GM23338 (cell line): Measurements from ENCODE around the gene ROR1. TPM values are rescaled to one million over a fixed set of nuclear protein-coding genes. Genes with fewer than 3 reads are reported as not detected.

Experiments
- ATAC-seq: fragments of 200-7000 bp; cut with Tn5 transposase; 3 replicates; pipeline ENCODE4 v1.9.1; 2020
- DNase-seq: peaks from one replicate; pipeline ENCODE4 v3.0.0-alpha.2; 2015; ENCODE audit warnings: low spot score
- H2AFZ ChIP-seq: fragments of 200-600 bp; sonication (generic); 2 replicates; pipeline ENCODE4 v1.8.0; 2016; ENCODE audit warnings: antibody characterized with exemption, mild to moderate bottlenecking, moderate library complexity
- H3F3A ChIP-seq: fragments of 200-600 bp; sonication (generic); replicated peaks from 2 replicates; pipeline ENCODE4 v1.8.0; 2017; ENCODE audit warnings: antibody characterized with exemption, mixed run types, low read depth
- H3K27ac ChIP-seq: fragments of 200-600 bp; sonication (generic); 2 replicates; pipeline ENCODE4 v1.6.1; 2016; ENCODE audit warnings: low read depth
- H3K27me3 ChIP-seq: fragments of 200-600 bp; sonication (generic); 2 replicates; pipeline ENCODE4 v1.8.0; 2016; ENCODE audit warnings: mild to moderate bottlenecking, mixed run types, moderate library complexity; ENCODE audit not compliant: insufficient read depth
- H3K36me3 ChIP-seq: fragments of 200-600 bp; sonication (generic); 2 replicates; pipeline ENCODE4 v1.8.0; 2016; ENCODE audit warnings: mild to moderate bottlenecking; ENCODE audit not compliant: insufficient read depth
- H3K4me1 ChIP-seq: fragments of 200-600 bp; sonication (generic); 2 replicates; pipeline ENCODE4 v1.8.0; 2016; ENCODE audit warnings: mild to moderate bottlenecking, moderate library complexity; ENCODE audit not compliant: insufficient read depth
- H3K4me2 ChIP-seq: fragments of 200-600 bp; sonication (generic); 2 replicates; pipeline ENCODE4 v1.7.1; 2017; ENCODE audit warnings: mixed run types
- H3K4me3 ChIP-seq: fragments of 200-600 bp; sonication (generic); 2 replicates; pipeline ENCODE4 v1.6.1; 2016; ENCODE audit warnings: mixed run types
- H3K79me2 ChIP-seq: fragments of 200-600 bp; sonication (generic); replicated peaks from 2 replicates; pipeline ENCODE4 v1.8.0; 2017; ENCODE audit warnings: mild to moderate bottlenecking; ENCODE audit not compliant: insufficient read depth
- H3K9me2 ChIP-seq: fragments of 200-600 bp; sonication (generic); 2 replicates; pipeline ENCODE4 v1.8.0; 2017; ENCODE audit not compliant: insufficient read depth
- H4K20me1 ChIP-seq: fragments of 200-600 bp; sonication (generic); replicated peaks from 2 replicates; pipeline ENCODE4 v1.8.0; 2017; ENCODE audit warnings: mild to moderate bottlenecking; ENCODE audit not compliant: insufficient read depth
- H3K27ac Mint-ChIP-seq: 2 replicates; pipeline ENCODE4 v1.8.0; 2020; ENCODE audit warnings: inconsistent platforms, mild to moderate bottlenecking, moderate library complexity, mixed read lengths
- H3K27me3 Mint-ChIP-seq: 3 replicates; pipeline ENCODE4 v1.8.0; 2022; ENCODE audit warnings: low read depth, mild to moderate bottlenecking, moderate library complexity, mixed read lengths, inconsistent platforms; ENCODE audit not compliant: insufficient read depth, poor library complexity
- H3K36me3 Mint-ChIP-seq: 3 replicates; pipeline ENCODE4 v1.8.0; 2021; ENCODE audit warnings: low read depth, mild to moderate bottlenecking, inconsistent platforms, moderate library complexity, mixed read lengths
- H3K4me1 Mint-ChIP-seq: 3 replicates; pipeline ENCODE4 v1.8.0; 2020; ENCODE audit warnings: mild to moderate bottlenecking, inconsistent platforms, mixed read lengths
- H3K4me3 Mint-ChIP-seq: 3 replicates; pipeline ENCODE4 v1.8.0; 2021; ENCODE audit warnings: moderate library complexity, mild to moderate bottlenecking, inconsistent platforms, mixed read lengths
- H3K9me3 Mint-ChIP-seq: 3 replicates; pipeline ENCODE4 v1.8.0; 2020; ENCODE audit warnings: moderate library complexity, mild to moderate bottlenecking, inconsistent platforms, mixed read lengths
- CREB1 ChIP-seq: fragments of 250-450 bp; sonication (Bioruptor Pico); IDR thresholded peaks from 2 replicates; pipeline ENCODE4 v1.5.0; 2020; ENCODE audit warnings: low read depth, mild to moderate bottlenecking, moderate library complexity
- EZH2 ChIP-seq: fragments of 200-600 bp; sonication (generic); IDR thresholded peaks from one replicate; pipeline ENCODE4 v1.8.0; 2017; ENCODE audit warnings: antibody characterized with exemption, mild to moderate bottlenecking, low read depth; ENCODE audit not compliant: unreplicated experiment
- EZH2phosphoT487 ChIP-seq: fragments of 200-600 bp; sonication (generic); IDR thresholded peaks from one replicate; pipeline ENCODE4 v1.8.1; 2018; ENCODE audit warnings: antibody characterized with exemption; ENCODE audit not compliant: unreplicated experiment
- JUNB ChIP-seq: IDR thresholded peaks from one replicate; pipeline ENCODE4 v1.6.1; 2016; ENCODE audit warnings: antibody characterized with exemption; ENCODE audit not compliant: unreplicated experiment
- NANOG ChIP-seq: IDR thresholded peaks from 2 replicates; pipeline ENCODE4 v1.6.1; 2016; ENCODE audit warnings: antibody characterized with exemption, borderline replicate concordance
- POLR2AphosphoS5 ChIP-seq: IDR thresholded peaks from 2 replicates; pipeline ENCODE4 v1.6.1; 2016; ENCODE audit warnings: antibody characterized with exemption, low read depth
- STAT1 ChIP-seq: IDR thresholded peaks from one replicate; pipeline ENCODE4 v1.6.1; 2016; ENCODE audit warnings: antibody characterized with exemption; ENCODE audit not compliant: unreplicated experiment
- ZNF114 ChIP-seq: fragments of 250-450 bp; sonication (Bioruptor Pico); IDR thresholded peaks from 2 replicates; pipeline ENCODE4 v1.5.0; 2020; ENCODE audit warnings: mild to moderate bottlenecking, moderate library complexity
- ZNF331 ChIP-seq: fragments of 250-450 bp; sonication (Bioruptor Pico); IDR thresholded peaks from 2 replicates; pipeline ENCODE4 v1.5.0; 2020; ENCODE audit warnings: low read depth, mild to moderate bottlenecking, moderate library complexity
- polyA plus RNA-seq: library from polyadenylated mRNA; unstranded; fragments of >200 nt; fragmentation: Nextera tagmentation; extraction: Ambion mirVana; gene quantifications from 2 replicates; pipeline ENCODE4 v1.2.1, GENCODE V29; 2016
- total RNA-seq: library from RNA; depleted of rRNA; stranded (reverse); fragments of >200 nt; shearing (Covaris generic); gene quantifications from 2 replicates; pipeline ENCODE4 v1.2.3, GENCODE V29; 2014
- TF ChIP-seq, protein P1 (sequence below): IDR thresholded peaks from one replicate; pipeline ENCODE4 v1.6.1; 2018; ENCODE audit warnings: antibody characterized with exemption; ENCODE audit not compliant: unreplicated experiment
- TF ChIP-seq, protein P2 (sequence below): fragments of 250-450 bp; sonication (Bioruptor Pico); IDR thresholded peaks from 2 replicates; pipeline ENCODE4 v1.5.0; 2020; ENCODE audit warnings: mild to moderate bottlenecking, moderate library complexity
- TF ChIP-seq, protein P3 (sequence below): IDR thresholded peaks from 2 replicates; pipeline ENCODE4 v1.6.1; 2016; ENCODE audit warnings: antibody characterized with exemption
- TF ChIP-seq, protein P4 (sequence below), 2 experiments: fragments of 200-600 bp in 1 of 2; sonication (generic) in 1 of 2; conservative IDR thresholded peaks; 2 replicates each; pipeline versions ENCODE4 v1.5.1 to v1.6.1; 2016 to 2017; ENCODE audit warnings: antibody characterized with exemption in 2 of 2, low read depth in 2 of 2, mild to moderate bottlenecking in 2 of 2, moderate library complexity in 1 of 2

ROR1 gene
- total and polyA plus RNA-seq, 2 experiments from 2014 or later, result 59.7 to 96.0 TPM

DNA sequence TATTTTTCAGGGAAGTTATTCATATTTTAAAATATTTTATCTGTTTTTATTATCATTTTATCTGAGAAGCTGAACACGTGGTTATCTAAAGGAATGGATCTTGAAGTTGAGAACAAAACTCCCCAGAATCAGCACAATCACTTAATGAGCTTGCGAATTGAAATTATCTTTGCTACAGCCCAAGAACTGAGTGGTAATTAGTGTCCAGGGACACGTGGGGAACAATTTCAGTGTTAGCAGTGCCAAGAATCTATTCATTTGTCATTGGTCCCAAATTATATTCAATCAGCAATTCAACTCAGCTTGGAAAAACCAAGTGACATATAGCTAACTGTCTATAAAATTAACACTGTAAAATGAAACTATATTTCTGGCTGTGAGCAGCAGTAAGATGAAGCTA, 232.0 kb downstream of the ROR1 start:
- H3K4me2 ChIP-seq, result no peak overlapping the region
- H3K9me2 ChIP-seq, result no peaks in the 10 kb centered on the region
- ATAC-seq, result no peak
- peaks cover 6% of the 10 kb centered on the region for H3K27me3 Mint-ChIP-seq
- peaks cover 30% of the 10 kb centered on the region for H3K36me3 Mint-ChIP-seq
- DNase-seq, result no peak
- TF ChIP-seq, protein P1, sequence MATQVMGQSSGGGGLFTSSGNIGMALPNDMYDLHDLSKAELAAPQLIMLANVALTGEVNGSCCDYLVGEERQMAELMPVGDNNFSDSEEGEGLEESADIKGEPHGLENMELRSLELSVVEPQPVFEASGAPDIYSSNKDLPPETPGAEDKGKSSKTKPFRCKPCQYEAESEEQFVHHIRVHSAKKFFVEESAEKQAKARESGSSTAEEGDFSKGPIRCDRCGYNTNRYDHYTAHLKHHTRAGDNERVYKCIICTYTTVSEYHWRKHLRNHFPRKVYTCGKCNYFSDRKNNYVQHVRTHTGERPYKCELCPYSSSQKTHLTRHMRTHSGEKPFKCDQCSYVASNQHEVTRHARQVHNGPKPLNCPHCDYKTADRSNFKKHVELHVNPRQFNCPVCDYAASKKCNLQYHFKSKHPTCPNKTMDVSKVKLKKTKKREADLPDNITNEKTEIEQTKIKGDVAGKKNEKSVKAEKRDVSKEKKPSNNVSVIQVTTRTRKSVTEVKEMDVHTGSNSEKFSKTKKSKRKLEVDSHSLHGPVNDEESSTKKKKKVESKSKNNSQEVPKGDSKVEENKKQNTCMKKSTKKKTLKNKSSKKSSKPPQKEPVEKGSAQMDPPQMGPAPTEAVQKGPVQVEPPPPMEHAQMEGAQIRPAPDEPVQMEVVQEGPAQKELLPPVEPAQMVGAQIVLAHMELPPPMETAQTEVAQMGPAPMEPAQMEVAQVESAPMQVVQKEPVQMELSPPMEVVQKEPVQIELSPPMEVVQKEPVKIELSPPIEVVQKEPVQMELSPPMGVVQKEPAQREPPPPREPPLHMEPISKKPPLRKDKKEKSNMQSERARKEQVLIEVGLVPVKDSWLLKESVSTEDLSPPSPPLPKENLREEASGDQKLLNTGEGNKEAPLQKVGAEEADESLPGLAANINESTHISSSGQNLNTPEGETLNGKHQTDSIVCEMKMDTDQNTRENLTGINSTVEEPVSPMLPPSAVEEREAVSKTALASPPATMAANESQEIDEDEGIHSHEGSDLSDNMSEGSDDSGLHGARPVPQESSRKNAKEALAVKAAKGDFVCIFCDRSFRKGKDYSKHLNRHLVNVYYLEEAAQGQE, result no peak
- TF ChIP-seq EZH2phosphoT487 (no peak), JUNB (no peak), STAT1 (no peak), NANOG (no peak), EZH2 (no peak), ZNF114 (CRISPR knock-in tag) (no peak), POLR2AphosphoS5 (no peak), ZNF331 (CRISPR knock-in tag) (no peak), CREB1 (no peak)
- TF ChIP-seq, protein P2, sequence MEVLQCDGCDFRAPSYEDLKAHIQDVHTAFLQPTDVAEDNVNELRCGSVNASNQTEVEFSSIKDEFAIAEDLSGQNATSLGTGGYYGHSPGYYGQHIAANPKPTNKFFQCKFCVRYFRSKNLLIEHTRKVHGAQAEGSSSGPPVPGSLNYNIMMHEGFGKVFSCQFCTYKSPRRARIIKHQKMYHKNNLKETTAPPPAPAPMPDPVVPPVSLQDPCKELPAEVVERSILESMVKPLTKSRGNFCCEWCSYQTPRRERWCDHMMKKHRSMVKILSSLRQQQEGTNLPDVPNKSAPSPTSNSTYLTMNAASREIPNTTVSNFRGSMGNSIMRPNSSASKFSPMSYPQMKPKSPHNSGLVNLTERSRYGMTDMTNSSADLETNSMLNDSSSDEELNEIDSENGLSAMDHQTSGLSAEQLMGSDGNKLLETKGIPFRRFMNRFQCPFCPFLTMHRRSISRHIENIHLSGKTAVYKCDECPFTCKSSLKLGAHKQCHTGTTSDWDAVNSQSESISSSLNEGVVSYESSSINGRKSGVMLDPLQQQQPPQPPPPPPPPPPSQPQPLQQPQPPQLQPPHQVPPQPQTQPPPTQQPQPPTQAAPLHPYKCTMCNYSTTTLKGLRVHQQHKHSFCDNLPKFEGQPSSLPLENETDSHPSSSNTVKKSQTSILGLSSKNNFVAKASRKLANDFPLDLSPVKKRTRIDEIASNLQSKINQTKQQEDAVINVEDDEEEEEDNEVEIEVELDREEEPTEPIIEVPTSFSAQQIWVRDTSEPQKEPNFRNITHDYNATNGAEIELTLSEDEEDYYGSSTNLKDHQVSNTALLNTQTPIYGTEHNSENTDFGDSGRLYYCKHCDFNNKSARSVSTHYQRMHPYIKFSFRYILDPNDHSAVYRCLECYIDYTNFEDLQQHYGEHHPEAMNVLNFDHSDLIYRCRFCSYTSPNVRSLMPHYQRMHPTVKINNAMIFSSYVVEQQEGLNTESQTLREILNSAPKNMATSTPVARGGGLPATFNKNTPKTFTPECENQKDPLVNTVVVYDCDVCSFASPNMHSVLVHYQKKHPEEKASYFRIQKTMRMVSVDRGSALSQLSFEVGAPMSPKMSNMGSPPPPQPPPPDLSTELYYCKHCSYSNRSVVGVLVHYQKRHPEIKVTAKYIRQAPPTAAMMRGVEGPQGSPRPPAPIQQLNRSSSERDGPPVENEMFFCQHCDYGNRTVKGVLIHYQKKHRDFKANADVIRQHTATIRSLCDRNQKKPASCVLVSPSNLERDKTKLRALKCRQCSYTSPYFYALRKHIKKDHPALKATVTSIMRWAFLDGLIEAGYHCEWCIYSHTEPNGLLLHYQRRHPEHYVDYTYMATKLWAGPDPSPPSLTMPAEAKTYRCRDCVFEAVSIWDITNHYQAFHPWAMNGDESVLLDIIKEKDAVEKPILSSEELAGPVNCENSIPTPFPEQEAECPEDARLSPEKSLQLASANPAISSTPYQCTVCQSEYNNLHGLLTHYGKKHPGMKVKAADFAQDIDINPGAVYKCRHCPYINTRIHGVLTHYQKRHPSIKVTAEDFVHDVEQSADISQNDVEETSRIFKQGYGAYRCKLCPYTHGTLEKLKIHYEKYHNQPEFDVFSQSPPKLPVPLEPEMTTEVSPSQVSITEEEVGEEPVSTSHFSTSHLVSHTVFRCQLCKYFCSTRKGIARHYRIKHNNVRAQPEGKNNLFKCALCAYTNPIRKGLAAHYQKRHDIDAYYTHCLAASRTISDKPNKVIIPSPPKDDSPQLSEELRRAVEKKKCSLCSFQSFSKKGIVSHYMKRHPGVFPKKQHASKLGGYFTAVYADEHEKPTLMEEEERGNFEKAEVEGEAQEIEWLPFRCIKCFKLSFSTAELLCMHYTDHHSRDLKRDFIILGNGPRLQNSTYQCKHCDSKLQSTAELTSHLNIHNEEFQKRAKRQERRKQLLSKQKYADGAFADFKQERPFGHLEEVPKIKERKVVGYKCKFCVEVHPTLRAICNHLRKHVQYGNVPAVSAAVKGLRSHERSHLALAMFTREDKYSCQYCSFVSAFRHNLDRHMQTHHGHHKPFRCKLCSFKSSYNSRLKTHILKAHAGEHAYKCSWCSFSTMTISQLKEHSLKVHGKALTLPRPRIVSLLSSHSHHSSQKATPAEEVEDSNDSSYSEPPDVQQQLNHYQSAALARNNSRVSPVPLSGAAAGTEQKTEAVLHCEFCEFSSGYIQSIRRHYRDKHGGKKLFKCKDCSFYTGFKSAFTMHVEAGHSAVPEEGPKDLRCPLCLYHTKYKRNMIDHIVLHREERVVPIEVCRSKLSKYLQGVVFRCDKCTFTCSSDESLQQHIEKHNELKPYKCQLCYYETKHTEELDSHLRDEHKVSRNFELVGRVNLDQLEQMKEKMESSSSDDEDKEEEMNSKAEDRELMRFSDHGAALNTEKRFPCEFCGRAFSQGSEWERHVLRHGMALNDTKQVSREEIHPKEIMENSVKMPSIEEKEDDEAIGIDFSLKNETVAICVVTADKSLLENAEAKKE (CRISPR knock-in tag), result no peak
- TF ChIP-seq, protein P3, sequence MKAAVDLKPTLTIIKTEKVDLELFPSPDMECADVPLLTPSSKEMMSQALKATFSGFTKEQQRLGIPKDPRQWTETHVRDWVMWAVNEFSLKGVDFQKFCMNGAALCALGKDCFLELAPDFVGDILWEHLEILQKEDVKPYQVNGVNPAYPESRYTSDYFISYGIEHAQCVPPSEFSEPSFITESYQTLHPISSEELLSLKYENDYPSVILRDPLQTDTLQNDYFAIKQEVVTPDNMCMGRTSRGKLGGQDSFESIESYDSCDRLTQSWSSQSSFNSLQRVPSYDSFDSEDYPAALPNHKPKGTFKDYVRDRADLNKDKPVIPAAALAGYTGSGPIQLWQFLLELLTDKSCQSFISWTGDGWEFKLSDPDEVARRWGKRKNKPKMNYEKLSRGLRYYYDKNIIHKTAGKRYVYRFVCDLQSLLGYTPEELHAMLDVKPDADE, result no peak
- TF ChIP-seq, protein P4, sequence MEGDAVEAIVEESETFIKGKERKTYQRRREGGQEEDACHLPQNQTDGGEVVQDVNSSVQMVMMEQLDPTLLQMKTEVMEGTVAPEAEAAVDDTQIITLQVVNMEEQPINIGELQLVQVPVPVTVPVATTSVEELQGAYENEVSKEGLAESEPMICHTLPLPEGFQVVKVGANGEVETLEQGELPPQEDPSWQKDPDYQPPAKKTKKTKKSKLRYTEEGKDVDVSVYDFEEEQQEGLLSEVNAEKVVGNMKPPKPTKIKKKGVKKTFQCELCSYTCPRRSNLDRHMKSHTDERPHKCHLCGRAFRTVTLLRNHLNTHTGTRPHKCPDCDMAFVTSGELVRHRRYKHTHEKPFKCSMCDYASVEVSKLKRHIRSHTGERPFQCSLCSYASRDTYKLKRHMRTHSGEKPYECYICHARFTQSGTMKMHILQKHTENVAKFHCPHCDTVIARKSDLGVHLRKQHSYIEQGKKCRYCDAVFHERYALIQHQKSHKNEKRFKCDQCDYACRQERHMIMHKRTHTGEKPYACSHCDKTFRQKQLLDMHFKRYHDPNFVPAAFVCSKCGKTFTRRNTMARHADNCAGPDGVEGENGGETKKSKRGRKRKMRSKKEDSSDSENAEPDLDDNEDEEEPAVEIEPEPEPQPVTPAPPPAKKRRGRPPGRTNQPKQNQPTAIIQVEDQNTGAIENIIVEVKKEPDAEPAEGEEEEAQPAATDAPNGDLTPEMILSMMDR (conservative IDR thresholded peaks at IDR 0.05; ENCODE audit: low read depth in 2 of 2), result no peak
- H3F3A ChIP-seq, result no peaks in the 10 kb centered on the region
- no peak overlapping the region for H3K4me3 Mint-ChIP-seq
- peaks cover 15% of the 10 kb centered on the region; the same call in 1 of the 2 replicates for H3K4me1 ChIP-seq
- H4K20me1 ChIP-seq, result peaks cover 27% of the 10 kb centered on the region
- peaks cover 73% of the 10 kb centered on the region for H3K79me2 ChIP-seq
- no peaks in the 10 kb centered on the region for H3K27me3 ChIP-seq
- no peak overlapping the region for H2AFZ ChIP-seq
- H3K27ac Mint-ChIP-seq, result no peak overlapping the region
- peaks cover 62% of the 10 kb centered on the region for H3K4me1 Mint-ChIP-seq
- no peaks in the 10 kb centered on the region for H3K36me3 ChIP-seq
- H3K9me3 Mint-ChIP-seq, result peaks cover 5% of the 10 kb centered on the region; the same call in 2 of the 3 replicates
- H3K4me3 ChIP-seq, result no peak overlapping the region
- no peak overlapping the region for H3K27ac ChIP-seq
